Raji (cell line): ENCODE measurements around the gene AGPAT3.

ENCODE experiments used
- POLR2A ChIP-seq: IDR thresholded peaks from 2 replicates; pipeline ENCODE4 v1.6.1; 2011; ENCODE audit warnings: low read depth, low read length, control low read depth; ENCODE audit not compliant: insufficient read depth

Gene AGPAT3

DNA sequence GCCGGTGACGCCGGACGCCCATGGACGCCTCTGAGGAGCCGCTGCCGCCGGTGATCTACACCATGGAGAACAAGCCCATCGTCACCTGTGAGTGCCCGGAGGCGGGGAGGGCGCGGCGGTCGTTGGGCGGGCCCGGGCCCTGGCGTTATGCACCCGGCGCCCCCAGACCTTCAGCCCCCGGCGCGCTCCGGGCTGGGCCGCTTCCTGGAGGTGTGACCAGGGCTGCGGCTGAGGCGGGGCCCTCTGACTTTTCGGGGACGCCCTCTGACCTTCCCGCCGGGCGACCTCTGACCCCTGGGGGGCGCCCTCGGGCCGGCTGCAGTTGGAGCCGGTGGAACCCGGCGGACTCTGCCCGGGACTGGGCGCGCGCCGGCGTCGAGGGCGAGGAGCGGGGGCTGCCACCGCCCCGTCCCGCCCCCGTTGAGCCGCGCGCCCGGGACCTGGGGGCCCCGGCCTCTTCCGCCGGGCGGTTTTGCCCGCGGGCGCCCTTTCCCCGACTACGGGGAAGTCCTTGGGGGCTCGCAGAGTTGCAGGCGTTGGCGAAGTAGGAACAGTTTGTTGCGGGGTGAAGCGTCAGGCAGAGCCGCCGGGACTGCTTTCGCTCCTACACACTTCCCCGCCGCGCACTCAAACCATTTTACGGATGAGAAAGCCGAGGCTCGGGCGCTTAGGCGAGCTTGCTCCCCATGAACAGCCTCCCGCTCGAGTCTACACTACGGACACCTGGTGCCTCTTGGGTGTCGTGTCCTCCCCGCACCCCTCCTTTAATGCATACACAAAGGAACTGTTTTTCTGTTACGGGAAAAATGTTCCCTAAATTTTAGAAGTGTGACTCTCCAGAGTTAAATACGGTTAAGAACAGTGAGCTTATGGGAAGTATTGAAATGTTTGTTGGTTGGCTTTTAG lies 147.7 kb downstream of the AGPAT3 start:
- no peak for TF ChIP-seq POLR2A

DNA sequence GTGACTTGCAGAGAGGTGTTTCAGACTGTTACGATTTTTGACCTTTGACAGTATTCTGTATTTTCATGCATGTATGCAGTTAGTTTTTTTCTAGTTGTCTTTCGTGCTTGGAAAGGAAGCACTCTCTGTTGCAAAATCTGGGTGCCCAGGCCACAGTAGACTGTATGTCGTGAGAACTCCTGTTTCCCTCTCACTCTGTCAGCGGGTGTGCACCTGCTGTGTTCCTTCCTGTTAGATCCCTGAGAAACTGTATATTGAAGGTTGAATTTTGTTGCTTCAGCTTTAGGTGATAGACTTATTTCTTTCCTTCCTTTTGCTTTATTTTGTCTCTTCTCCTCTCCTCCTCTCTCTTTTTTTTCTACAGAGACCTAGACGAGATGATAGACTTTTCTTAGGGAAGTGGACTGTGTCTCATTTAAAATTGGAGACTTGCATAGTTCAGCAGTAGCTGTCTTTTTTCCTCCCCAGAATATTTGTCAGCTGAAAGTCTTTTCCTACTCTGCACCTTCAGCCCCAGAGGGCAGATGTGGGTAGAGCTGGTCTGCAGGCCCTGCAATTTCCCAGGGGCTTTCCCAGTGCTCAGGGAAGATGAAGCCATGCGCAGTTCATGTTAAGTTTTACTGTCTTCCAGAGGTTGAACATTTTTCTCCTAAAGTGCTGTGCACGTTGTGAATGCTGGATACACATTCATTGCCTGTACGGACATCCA lies 148.5 kb downstream of the AGPAT3 start:
- no peak for TF ChIP-seq POLR2A

DNA sequence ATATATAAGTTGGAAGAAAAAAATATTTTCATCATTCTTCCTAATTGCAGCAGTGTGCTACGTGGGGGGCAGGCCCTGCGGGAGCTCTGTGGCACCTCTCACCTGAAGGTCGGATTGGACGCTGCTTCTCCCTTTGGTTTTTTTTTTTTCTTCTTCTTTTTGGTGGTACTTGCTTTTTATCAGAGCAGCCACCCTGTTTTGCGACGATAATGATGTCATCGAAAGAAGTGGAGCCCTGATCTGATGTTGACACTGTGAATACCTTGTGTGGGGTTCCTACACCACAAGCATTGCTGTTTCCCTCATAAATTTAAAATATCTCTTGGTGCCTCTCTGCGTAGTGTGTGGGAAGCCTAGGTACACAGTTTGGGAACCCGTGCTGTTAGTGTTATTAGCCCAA lies 152.6 kb downstream of the AGPAT3 start:
- TF ChIP-seq POLR2A, result no peak

DNA sequence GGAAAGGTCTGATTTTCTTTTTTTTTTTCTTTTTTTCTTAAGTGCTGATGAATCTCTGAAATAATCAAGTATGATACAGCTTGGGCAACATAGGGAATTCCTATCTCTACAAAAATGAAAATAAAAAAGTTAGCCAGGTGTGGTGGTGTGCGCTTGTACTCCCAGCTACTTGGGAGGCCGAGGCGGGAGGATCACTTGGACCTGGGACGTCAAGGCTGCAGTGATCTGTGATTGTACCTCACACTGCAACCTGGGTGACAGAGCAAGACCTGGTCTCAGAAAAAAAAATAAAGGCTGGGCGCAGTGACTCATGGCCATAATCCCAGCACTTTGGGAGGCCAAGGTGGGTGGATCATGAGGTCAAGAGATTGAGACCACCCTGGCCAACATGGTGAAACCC lies 153.1 kb downstream of the AGPAT3 start:
- no peak for TF ChIP-seq POLR2A

DNA sequence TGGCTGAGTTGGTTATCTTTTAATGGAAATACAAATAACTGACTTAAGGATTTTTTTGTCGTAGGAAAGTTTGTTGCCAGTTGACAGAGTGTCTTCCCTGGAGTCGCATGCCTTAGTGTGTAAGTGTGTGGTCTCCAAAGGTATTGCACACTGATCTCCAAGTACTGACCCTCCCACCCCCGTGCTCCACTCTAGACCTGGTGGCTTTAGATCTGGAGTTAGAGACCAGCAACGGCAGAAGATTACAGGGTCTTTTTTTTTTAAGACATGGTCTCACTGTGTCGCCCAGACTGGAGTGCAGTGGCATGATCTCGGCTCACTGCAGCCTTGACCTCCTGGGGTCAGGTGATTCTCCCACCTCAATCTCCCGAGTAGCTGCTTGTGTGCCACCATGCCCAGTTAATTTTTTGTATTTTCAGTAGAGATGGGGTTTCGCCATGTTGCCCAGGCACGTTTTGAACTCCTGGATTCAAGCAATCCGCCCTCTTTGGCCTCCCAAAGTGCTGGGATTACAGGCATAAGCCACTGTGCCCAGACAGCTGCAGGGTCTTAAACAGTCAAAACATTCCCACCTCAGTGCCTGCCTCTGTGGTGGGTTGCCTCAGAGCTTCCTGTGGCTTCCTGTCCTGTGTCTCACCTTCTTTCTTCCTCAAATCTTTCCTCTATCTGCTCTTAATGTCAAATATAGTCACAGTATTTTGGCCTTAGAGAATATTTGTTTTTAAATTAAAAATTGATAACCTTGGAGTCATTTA lies 154.0 kb downstream of the AGPAT3 start:
- no peak for TF ChIP-seq POLR2A

DNA sequence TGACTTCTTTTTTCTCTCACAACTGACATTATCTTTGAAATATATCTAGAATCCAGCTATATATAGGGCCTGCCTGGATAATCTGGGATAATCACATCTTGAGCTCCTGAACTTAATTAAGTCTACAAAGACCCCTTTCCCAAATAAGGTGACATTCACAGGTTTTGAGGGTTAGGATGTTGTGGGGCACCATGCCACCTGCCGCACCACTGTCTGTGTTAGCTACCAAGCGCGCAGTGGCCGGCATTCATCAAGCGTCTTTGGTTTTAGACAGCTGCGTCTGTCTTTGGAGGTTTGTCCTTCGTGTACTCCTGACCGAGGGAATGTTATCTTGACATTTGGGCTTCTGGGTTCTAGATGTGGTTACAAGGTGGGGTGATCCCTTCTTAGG lies 154.5 kb downstream of the AGPAT3 start:
- no peak for TF ChIP-seq POLR2A

DNA sequence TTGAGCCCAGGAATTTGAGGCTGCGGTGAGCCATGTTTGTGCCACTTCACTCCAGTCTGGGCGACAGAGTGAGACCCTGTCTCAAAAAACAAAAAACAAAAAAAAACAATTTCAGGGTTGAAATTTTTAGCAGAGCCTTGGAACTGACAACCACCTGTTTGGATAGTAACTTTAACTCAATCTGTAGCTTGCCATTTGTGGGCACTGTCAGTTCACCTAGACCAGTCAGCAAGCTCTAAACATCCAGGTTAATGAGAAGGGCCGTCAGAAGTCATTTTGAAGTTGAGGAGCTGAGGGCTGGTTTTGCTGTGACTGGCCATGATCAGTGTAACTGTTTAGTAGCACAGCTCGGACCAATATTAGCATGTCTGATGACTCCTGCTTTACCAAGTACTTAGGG lies 155.5 kb downstream of the AGPAT3 start:
- no peak for TF ChIP-seq POLR2A

DNA sequence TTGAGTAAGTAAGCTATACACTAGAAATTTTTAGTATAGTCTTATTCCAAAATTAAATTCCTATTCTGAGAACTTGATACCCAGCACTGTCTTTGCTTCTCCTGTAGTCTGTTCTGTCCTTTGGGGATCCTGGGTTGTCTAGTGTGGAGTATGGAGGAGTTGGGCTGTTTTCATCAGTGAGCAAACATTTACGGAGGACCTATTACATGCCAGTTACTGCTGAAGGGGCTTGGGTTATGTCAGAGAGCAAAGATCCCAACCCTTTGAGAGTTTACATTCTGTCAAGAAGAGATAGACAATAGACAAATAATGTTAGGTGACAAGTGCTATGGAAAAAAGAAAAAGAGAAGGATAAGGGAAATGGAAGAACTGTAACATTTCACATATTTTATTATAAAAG lies 156.0 kb downstream of the AGPAT3 start:
- TF ChIP-seq POLR2A, result no peak

DNA sequence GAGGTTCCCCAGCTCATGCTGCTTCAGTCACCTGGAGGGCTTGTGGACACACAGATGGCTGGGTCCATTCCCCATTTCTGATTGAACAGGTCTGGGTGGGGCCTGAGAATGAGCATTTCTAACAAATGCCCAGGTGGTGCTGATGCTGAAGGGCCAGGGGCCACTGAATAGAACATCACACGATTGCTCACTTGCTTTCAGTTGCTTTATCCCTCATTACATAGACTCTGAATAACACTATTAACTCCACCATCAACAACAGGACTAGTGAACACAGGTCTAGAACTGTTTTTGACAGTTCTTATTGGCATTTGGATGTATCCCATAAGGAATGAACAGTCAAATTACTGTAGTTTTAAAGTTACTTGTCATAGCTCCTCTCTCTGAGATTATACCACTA lies 159.2 kb downstream of the AGPAT3 start:
- no peak for TF ChIP-seq POLR2A

DNA sequence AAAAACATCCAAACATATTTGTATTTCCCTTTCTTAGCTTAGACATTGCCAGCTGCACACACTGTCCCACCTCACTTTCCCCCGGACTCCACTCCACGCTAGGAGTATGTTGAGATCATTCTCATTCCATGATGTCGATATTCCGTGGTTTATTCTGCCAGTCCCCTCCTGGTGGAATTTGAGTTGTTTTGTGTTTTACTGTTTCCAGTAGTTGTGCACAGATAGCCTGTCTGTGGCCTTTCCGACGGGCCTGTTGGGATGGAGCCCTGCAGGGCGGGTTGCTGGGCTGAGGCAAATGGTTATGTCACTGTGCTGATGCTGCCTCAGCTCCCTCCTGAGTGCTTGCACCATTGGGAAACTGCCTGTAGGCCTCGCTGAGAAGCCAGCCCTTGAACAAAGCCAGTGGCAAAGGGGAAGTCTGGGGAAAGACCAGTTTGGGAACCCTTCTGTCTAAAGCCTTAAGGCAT lies 159.9 kb downstream of the AGPAT3 start:
- no peak for TF ChIP-seq POLR2A

DNA sequence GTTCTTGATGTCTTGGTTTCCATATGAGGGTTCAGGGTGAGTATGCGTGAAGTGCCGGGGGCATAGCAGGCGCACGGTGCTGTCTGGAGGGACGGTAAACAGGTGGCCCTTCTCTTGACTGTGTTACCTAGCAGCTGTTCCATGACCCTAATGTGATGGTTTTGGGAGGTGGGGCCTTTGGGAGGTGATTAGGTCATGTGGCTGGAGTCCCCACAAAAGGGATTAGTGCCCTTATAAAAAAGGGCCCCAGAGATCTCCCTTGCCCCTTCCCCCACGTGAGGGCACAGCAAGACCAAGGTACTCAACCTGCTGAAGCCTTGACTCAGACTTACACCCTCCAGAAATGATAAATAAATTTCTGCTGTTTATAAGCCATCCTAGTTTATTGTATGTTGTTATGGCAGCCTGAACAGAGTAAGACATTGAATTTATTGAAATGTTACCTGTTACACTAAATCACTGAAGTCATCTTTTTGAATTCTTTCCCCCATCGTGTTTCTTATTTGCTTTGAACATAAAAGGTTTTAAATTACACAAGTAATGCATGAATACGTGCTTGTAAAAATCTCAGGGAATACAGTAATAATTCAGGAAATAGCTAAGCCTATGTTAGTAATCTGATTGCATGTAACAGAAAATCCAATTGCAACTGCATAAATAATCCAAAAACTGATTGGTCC lies 162.7 kb downstream of the AGPAT3 start:
- no peak for TF ChIP-seq POLR2A

DNA sequence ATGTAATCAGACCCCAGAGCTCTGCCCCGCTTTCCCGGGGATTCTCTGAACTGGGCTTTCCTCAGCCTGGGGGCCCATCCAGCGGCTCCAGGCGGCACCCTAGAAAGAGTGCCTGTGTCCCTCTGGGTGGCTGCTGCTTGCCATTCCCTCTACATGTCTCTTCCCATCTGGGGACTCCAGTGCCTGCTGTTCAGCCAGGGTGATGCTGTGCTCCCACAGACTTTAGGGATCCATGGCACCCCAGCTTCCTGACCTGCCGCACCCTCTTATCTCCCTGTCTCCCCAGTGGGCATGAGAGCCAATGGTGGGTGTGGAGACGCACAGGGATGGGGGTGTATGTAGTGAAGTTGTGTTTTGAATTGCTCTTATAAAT lies 163.2 kb downstream of the AGPAT3 start:
- no peak for TF ChIP-seq POLR2A

DNA sequence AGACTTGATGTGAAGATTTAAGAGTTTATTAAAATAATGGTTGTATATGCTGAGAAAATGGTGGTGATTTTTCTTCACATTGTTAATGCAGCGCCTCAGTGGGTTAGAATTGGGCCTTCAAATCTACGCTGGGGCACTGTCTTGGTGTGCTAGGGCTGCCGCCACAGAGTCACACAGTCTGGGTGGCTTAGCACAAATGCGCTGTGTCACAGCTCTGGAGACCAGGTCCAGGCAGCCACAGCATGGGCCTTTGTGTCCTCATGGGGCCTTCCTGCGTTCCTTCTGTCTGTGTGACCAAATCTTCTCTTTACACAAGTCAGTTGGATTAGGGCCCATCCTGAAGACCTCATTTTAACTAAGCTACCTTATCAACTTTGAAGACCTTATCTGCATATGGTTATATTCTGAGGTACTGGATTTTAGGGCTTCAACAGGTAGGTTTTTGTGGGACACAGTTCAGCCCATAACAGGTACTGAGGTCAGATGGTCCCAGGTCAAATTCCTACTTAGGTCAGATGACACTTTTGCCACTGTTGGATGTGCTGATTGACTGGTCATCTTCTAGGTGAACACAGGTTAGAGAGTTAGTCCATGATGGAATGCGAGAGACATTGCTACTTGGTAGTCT lies 164.6 kb downstream of the AGPAT3 start:
- no peak for TF ChIP-seq POLR2A

DNA sequence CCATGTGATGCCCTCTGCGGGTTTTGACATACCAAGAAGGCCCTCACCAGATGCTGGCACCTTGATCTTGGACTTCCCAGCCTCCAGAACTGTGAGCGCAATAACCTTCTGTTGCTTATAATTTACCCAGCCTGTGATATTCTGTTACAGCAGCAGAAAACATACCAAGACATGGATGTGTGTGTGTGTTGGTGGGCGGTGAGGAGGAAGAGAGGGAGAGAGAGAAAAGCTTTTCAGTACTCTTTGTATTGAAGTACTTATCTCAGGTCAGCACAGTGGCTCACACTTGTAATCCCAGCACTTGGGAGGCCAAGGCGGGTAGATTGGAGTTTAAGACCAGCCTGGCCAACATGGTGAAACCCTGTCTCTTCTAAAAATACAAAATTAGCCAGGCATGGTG lies 170.2 kb downstream of the AGPAT3 start:
- no peak for TF ChIP-seq POLR2A
